ENCODE measurements around the gene RPL39. TPM values are rescaled to one million over a fixed set of nuclear protein-coding genes. Genes with fewer than 3 reads are reported as not detected.

The RPL39 gene
- 2,362 TPM for total RNA-seq

DNA sequence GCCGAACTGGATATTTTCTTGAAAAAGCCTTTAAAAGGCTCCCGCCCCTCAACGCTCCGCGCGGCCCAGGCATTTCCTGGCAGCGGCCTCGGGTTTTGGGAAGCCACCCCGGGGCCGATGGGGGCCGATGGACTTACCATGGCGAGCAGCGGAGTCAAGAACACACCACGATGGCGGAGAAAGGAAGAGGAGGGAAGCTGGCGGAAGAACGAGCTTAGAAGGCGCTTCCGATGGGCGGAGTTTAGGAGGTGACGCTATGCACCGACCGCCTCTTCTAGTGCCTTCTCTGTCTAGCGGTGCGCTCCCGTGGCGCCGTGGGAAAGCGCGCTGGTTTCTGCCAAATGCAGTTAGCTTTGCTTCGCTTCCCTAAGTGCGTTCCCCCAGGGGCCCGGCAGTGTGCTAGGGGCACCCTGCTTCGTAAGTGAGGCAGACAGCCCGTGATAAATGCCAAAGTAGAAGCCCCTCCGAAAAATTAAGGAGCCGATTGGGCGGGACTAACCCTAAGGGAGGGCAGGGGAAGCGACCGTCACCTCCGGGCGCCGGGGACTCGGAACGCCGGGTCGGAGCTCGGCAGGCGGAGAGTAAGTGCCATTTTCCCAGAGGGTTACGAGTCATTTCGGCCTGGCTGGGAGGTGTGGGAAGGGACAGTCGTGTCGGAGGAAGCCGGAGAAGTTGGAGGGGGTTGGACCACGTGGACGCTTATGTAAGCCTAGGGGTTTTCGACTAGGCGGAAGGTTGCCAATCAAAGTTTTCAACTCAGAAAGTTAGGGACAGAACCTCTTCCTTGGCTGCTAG is at the start of gene RPL39:
Gene RPL39, minus strand, starts transcription at position 194 of the 795 bp plus-strand sequence. Its CDS starts 54 bp downstream, at position 140.

DNA sequence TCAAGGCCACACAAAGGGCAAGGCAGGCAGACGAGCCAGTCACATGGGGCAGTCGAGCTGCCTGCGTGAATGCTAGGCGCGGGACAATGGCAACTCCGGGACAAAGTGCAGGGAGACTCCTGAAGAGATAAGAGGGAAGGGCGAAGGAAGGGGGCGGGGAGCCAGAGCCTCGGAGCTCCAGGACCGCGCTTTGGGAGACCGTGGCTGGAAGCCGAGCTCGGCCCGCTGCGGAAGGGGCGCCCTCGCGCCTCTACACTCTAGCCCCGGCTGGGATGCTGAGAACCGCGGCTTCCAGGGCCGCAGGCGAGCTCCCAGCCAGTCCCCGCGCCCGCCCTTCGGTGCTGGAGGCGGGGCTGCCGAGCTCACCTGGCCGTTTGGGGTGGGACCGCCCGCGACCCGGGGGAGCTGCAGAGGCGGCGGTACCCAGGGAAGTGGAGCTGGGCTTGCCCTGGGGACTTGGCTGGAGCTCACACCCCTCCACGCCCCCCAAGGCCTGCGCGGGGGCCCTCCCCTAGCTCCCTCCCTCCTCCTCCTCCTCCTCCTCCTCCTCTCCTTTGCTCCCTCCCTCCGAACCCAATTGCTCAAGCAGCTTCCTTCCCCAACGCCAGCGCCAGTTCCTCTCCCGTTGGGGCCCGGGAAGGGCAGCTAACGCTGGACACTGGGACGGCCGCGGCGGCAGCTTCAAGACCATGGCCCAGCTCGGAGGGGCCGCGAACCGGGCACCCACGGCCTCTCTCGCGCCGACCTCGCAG is 33.3 kb downstream of the RPL39 start, which contains the start of gene SOWAHD:
Gene SOWAHD, plus strand, starts transcription at position 610 of the 752 bp plus-strand sequence. Its CDS starts 80 bp downstream, at position 690.

Small RNA genes lying within 50 kb of the gene (small RNA-seq; reads per million reads assigned to genes)
- gene SNORA69: not detected

Other genes with a start within 250 kb of the RPL39 start
- 35.3 TPM for gene STEEP1, start 226.2 kb downstream of the RPL39 start, total RNA-seq
- gene UBE2A, start 217.1 kb downstream of the RPL39 start, total RNA-seq: 39.4 TPM
- gene NKRF, start 185.2 kb downstream of the RPL39 start, total RNA-seq: 20.8 TPM
- 67.8 TPM for gene SEPTIN6, start 98.5 kb downstream of the RPL39 start, total RNA-seq
- gene SOWAHD, start 33.0 kb downstream of the RPL39 start, total RNA-seq: 0.69 TPM
- gene UPF3B, start 61.3 kb upstream of the RPL39 start, total RNA-seq: 5.8 TPM
- 10.8 TPM for gene RNF113A, start 80.1 kb upstream of the RPL39 start, total RNA-seq
- gene NDUFA1, start 80.2 kb upstream of the RPL39 start, total RNA-seq: 69.0 TPM
- gene AKAP14, start 104.3 kb upstream of the RPL39 start, total RNA-seq: 5.1 TPM
- 10.6 TPM for gene NKAP, start 152.1 kb upstream of the RPL39 start, total RNA-seq

All from diencephalon (tissue), 1 donor.